GM12878 (cell line): ENCODE data around the gene KDM5B.

Experiments
- BACH1 ChIP-seq: fragments of 450-650 bp; IDR thresholded peaks from 2 replicates; pipeline ENCODE4 v1.6.1; 2017; ENCODE audit warnings: mild to moderate bottlenecking, borderline replicate concordance
- FOS ChIP-seq: IDR thresholded peaks from 3 replicates; pipeline ENCODE4 v1.6.1; 2011; ENCODE audit warnings: borderline replicate concordance; ENCODE audit not compliant: insufficient read length; ENCODE audit errors: extremely low read depth
- SP1 ChIP-seq: IDR thresholded peaks from one replicate; pipeline ENCODE4 v1.6.1; 2011; ENCODE audit warnings: low read depth, low read length
- ZNF687 ChIP-seq: fragments of 450-650 bp; IDR thresholded peaks from 2 replicates; pipeline ENCODE4 v1.6.1; 2017; ENCODE audit warnings: mild to moderate bottlenecking, moderate library complexity
- TF ChIP-seq, protein P1 (sequence below), 3 experiments: IDR thresholded peaks in 2 of 3; conservative IDR thresholded peaks in 1 of 3; 2 replicates each; pipeline ENCODE4 v1.5.1; 2011; ENCODE audit warnings: low read depth in 3 of 3, low read length in 3 of 3, mild to moderate bottlenecking in 3 of 3, control low read depth in 2 of 3, moderate library complexity in 2 of 3, inconsistent platforms in 1 of 3, mixed read lengths in 1 of 3; ENCODE audit not compliant: control insufficient read depth in 2 of 3, insufficient read depth in 1 of 3; ENCODE audit errors: extremely low read depth in 1 of 3

DNA sequence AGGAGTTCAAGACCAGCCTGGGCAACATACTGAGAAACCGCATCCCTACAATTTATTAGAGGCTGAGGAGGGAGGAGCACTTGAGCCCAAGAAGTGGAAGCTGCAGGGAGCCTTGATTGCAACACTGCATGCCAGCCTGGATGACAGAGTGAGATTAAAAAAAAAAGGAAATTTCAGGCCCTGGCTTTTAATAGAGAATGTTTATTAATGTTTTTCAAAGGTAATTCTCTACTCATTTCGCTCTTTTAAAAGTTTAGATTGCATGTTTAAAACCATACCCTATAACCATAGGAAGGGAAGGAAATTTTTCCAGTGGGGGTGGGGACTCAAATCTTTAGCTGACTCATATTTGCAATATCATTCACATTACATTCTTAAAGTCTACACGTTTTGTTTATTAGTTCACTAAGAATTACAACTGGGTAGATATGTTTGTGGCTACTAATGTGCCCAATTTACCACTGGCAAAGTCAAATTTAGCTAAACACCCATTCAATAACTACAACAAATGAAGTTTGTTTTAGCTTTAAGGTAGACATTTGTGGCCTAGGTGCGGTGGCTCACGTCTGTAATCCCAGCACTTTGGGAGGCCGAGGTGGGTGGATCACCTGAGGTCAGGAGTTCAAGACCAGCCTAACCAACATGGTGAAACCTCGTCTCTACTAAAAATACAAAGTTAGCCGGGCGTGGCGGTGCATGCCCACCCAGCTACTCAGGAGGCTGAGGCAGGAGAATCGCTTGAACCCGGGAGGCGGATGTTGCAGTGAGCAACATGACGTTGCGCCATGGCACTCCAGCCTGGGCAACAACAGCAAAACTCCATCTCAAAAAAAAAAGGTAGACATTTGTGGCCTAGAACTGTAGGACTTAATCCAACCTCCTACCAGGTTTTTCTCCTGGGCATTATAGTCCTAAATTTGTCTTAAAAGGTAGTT lies 5.0 kb downstream of the KDM5B start:
- TF ChIP-seq FOS (no peak), ZNF687 (no peak), SP1 (no peak), BACH1 (no peak)
- TF ChIP-seq, protein P1, sequence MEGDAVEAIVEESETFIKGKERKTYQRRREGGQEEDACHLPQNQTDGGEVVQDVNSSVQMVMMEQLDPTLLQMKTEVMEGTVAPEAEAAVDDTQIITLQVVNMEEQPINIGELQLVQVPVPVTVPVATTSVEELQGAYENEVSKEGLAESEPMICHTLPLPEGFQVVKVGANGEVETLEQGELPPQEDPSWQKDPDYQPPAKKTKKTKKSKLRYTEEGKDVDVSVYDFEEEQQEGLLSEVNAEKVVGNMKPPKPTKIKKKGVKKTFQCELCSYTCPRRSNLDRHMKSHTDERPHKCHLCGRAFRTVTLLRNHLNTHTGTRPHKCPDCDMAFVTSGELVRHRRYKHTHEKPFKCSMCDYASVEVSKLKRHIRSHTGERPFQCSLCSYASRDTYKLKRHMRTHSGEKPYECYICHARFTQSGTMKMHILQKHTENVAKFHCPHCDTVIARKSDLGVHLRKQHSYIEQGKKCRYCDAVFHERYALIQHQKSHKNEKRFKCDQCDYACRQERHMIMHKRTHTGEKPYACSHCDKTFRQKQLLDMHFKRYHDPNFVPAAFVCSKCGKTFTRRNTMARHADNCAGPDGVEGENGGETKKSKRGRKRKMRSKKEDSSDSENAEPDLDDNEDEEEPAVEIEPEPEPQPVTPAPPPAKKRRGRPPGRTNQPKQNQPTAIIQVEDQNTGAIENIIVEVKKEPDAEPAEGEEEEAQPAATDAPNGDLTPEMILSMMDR (IDR thresholded peaks at IDR 0.05 in 2 of 3, conservative IDR thresholded peaks at IDR 0.05 in 1 of 3; ENCODE audit: control insufficient read depth in 2 of 3, extremely low read depth in 1 of 3, insufficient read depth in 1 of 3, low read depth in 3 of 3, low read length in 3 of 3): no peak
